ENCODE data around the gene STK17A.

DNA sequence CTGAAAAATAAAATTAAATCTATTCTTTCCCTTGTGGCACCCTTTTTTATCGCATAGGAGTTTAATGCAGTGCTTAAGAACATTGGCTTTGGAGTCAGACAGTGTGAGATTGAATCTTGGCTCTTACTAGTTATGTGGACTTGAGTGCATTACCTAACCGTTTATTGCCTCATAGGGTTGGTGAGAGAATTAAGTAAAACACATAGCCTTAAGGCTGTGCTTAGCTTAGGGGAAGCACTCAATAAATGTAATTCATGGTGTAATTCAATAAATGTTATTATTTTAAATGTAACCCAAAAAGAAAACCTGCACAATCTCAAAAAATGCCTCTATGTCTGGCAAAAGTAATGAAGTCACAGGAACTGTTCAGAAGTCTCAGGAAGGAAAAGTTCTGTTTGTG lies 2.7 kb downstream of the STK17A start:
- TF ChIP-seq, protein P1, sequence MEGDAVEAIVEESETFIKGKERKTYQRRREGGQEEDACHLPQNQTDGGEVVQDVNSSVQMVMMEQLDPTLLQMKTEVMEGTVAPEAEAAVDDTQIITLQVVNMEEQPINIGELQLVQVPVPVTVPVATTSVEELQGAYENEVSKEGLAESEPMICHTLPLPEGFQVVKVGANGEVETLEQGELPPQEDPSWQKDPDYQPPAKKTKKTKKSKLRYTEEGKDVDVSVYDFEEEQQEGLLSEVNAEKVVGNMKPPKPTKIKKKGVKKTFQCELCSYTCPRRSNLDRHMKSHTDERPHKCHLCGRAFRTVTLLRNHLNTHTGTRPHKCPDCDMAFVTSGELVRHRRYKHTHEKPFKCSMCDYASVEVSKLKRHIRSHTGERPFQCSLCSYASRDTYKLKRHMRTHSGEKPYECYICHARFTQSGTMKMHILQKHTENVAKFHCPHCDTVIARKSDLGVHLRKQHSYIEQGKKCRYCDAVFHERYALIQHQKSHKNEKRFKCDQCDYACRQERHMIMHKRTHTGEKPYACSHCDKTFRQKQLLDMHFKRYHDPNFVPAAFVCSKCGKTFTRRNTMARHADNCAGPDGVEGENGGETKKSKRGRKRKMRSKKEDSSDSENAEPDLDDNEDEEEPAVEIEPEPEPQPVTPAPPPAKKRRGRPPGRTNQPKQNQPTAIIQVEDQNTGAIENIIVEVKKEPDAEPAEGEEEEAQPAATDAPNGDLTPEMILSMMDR (IDR thresholded peaks at IDR 0.05), result no peak
- peak in 1 of 2 donors; percentile 49 for TF ChIP-seq POLR2AphosphoS5 (IDR thresholded peaks at IDR 0.05; ENCODE audit: insufficient read depth in 1 of 2, low read depth in 1 of 2)
